Heart right ventricle (tissue), 16 donors: Measurements from ENCODE around the gene PLEKHD1. TPM values are rescaled to one million over a fixed set of nuclear protein-coding genes. Genes with fewer than 3 reads are reported as not detected.

Source experiments
- ATAC-seq, 8 donors: fragments of 200-7000 bp; cut with Tn5 transposase; one replicate each; pipeline ENCODE4 v1.9.1; 2020; ENCODE audit warnings: mild to moderate bottlenecking in 8 of 8, moderate library complexity in 8 of 8, moderate number of reproducible peaks in 1 of 8
- DNase-seq, 2 donors: peaks; one replicate each; pipeline ENCODE4 v3.0.0-alpha.2; 2020
- H3K27ac ChIP-seq, 10 donors: fragments of 200-600 bp; sonication (generic) in 2 of 10; one replicate each; pipeline versions ENCODE4 v1.5.0 to v1.8.0; 2020 to 2022; ENCODE audit warnings: mild to moderate bottlenecking in 3 of 10
- H3K27me3 ChIP-seq, 7 donors: fragments of 200-600 bp; one replicate each; pipeline ENCODE4 v1.8.0; 2021 to 2022; ENCODE audit warnings: mild to moderate bottlenecking in 2 of 7
- H3K36me3 ChIP-seq, 9 donors: fragments of 200-600 bp; sonication (generic) in 1 of 9; one replicate each; pipeline versions ENCODE4 v1.5.0 to v1.8.0; 2020 to 2022; ENCODE audit warnings: mild to moderate bottlenecking in 2 of 9
- H3K4me1 ChIP-seq, 9 donors: fragments of 200-600 bp; sonication (generic) in 1 of 9; one replicate each; pipeline versions ENCODE4 v1.5.0 to v1.8.0; 2020 to 2022; ENCODE audit warnings: mild to moderate bottlenecking in 4 of 9
- H3K4me3 ChIP-seq, 10 donors: fragments of 200-600 bp; sonication (generic) in 2 of 10; one replicate each; pipeline versions ENCODE4 v1.5.0 to v1.8.0; 2020 to 2022; ENCODE audit warnings: mild to moderate bottlenecking in 7 of 10, moderate library complexity in 2 of 10
- H3K9me3 ChIP-seq, 11 donors: fragments of 200-600 bp in 10 of 11; sonication (generic) in 2 of 11; one replicate each; pipeline versions ENCODE4 v1.5.0 to v1.8.0; 2013 to 2022; ENCODE audit warnings: mild to moderate bottlenecking in 2 of 11, control low read depth in 1 of 11, moderate library complexity in 1 of 11
- CTCF ChIP-seq, 9 donors: fragments of 200-600 bp; sonication (generic) in 2 of 9; IDR thresholded peaks; one replicate each; pipeline versions ENCODE4 v1.5.0 to v1.8.0; 2021 to 2022; ENCODE audit warnings: antibody characterized with exemption in 9 of 9, mild to moderate bottlenecking in 5 of 9, moderate library complexity in 1 of 9
- WGBS, 2 donors: extraction: QIAGEN DNeasy Blood & Tissue Kit; methylation state at CpG; one replicate each; pipeline ENCODE4 v1.1.7; 2013; ENCODE audit warnings: inconsistent platforms in 1 of 2; 5-methylcytosine and 5-hydroxymethylcytosine counted together
- intact Hi-C, 10 donors: fragments of 100-400 bp; cut with DNase I; formaldehyde crosslinking; loops; one replicate each; pipeline versions ENCODE4 v1.11.1 to v1.14.2; 2022
- polyA plus RNA-seq, 2 donors: library from polyadenylated mRNA; stranded (reverse); fragments of 200-250 nt; gene quantifications; one replicate each; pipeline ENCODE4 v1.2.3, GENCODE V29; 2013
- total RNA-seq, 10 donors: library from RNA; stranded (reverse); fragmentation: NEBNext Ultra II Directional in 3 of 10; extraction: Animal tissue kit (Norgen Biotek cat#: 25700) in 3 of 10; gene quantifications; one replicate each; pipeline versions ENCODE4 v1.2.1 to v1.2.4, GENCODE V29; 2021 to 2023
- donor health status: Arrhythmogenic right ventricular cardiomyopathy.
- donor health status: ischemic (EF 13 %, LVEDD 7.1; RV severe dilation, severe dysfunction).
- donor health status: healthy with polysubstance abuse.
- donor health status: DM: no; HTN: yes; CAD: no.
- donor health status: DM: no; HTN: no; CAD: no.
- donor health status: ischemic (EF 25% LVEDD 6.9; RV normal size, moderate dysfunction).
- donor health status: ischemic (EF 25% LVEDD 5.7; RV mildly dilated, moderate dysfunction).
- donor health status: healthy.
- donor health status: DM: yes; HTN: yes; CAD: no.
- donor health status: Ischemic cardiomyopathy.
- donor health status: ischemic (EF 35%, LVEDD 5.7; RV mildly dilated, moderate dysfunction).
- donor health status: nonischemic (EF 11% LVEDD 7.7; RV severe dilation, severe dysfunction).
- donor health status: DM: yes; HTN: yes; CAD: no.
- donor health status: PGD.
- donor health status: ischemic (EF 29% LVEDD 5.4; RV normal size, mild dysfunction).
- donor health status: nonischemic (EF 23%, LVEDD 6.1; RV moderate dilation, normal function).

PLEKHD1 gene
- total and polyA plus RNA-seq, 12 donors: 0.01 to 0.23 (median 0.15) TPM; not detected in 2

DNA sequence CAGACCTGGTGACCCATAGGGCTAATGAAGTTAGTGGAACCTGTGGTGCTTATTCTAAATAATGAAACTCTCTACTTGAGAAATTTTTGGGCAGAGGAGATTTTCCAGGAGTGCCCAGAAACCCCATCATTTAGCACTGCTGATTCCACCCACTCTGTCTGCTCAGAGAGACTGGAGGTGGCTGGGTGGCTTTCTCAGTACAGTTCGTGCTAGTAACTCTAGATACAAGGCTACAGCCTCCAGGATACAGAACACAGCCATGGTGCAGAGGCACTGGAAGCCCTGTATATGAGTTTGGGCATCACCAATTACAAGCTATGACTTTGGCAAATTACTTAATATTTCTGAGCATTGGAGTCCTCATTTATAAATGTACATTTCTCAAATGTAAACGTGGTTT is 57.8 kb downstream of the PLEKHD1 start:
- intact Hi-C loops: loop anchor here in 1 of 10 donors (10.0 kb wide), 1 partner anchor 482 kb away; no protein-coding TSS in a partner anchor
- no peaks in the 10 kb centered on the region for H3K36me3 ChIP-seq
- no peak overlapping the region for H3K4me3 ChIP-seq
- TF ChIP-seq CTCF (IDR thresholded peaks at IDR 0.05): no peak
- ATAC-seq (no peak), DNase-seq (no peak)
- H3K9me3 ChIP-seq: peaks cover 0 to 4% (median 0%) of the 10 kb centered on the region in 11 donors
- peaks cover 0 to 18% (median 0%) of the 10 kb centered on the region in 9 donors for H3K4me1 ChIP-seq
- H3K27ac ChIP-seq: no peak overlapping the region
- H3K27me3 ChIP-seq: peaks cover 0 to 29% (median 10%) of the 10 kb centered on the region in 7 donors
- 55 to 66% methylated on average over 2 of the region's 2 CpGs for WGBS, 2 donors

GRCh38 chr14:69543341-69544115 is 59.0 kb downstream of the PLEKHD1 start:
- no peak for TF ChIP-seq CTCF (IDR thresholded peaks at IDR 0.05)
- intact Hi-C loops: loop anchor here in 1 of 10 donors (10.0 kb wide), 1 partner anchor 481 kb away; no protein-coding TSS in a partner anchor
- Histone ChIP-seq H3K9me3 (peaks cover 0 to 4% (median 0%) of the 10 kb centered on the region in 11 donors), H3K4me1 (peaks cover 0 to 27% (median 0%) of the 10 kb centered on the region in 9 donors), H3K4me3 (no peak overlapping the region), H3K27me3 (peaks cover 0 to 38% (median 21%) of the 10 kb centered on the region in 7 donors), H3K36me3 (no peaks in the 10 kb centered on the region), H3K27ac (no peak overlapping the region)
- DNase-seq: peak in 1 of 2 donors; percentile 11
- WGBS, 2 donors: 57 to 58% methylated on average over 12 of the region's 12 CpGs
- peak in 2 of 8 donors; percentile 49 to 59 for ATAC-seq

GRCh38 chr14:69547701-69548348 is 63.3 kb downstream of the PLEKHD1 start:
- H3K9me3 ChIP-seq: no peaks in the 10 kb centered on the region
- intact Hi-C loops: loop anchor here in 2 of 10 donors (2.0 to 10.0 kb wide), 2 partner anchors 25 to 477 kb away; no protein-coding TSS in a partner anchor

More at GRCh38 chr14:69547701-69548348, 63.3 kb downstream of the PLEKHD1 start:
- 4 to 6% methylated on average over 46 of the region's 46 CpGs for WGBS, 2 donors
- peak; percentile 22 to 78 (median 56) for TF ChIP-seq CTCF (IDR thresholded peaks at IDR 0.05)
- DNase-seq (no peak), ATAC-seq (peak in 3 of 8 donors; percentile 30 to 46 (median 41))
- peaks cover 0 to 73% (median 59%) of the 10 kb centered on the region in 7 donors for H3K27me3 ChIP-seq
- no peaks in the 10 kb centered on the region for H3K36me3 ChIP-seq
- peaks cover 0 to 20% (median 0%) of the 10 kb centered on the region in 9 donors for H3K4me1 ChIP-seq
- no peak overlapping the region for H3K27ac ChIP-seq
- H3K4me3 ChIP-seq: peak overlapping the region in 6 of 10 donors; percentile 2 to 18 (median 5)
